ENCODE data around the gene CDC27.
"Not testable (repeated sequence)": the region's sequence is repeated elsewhere in the genome, so short reads cannot be mapped to it uniquely, and the experiment has no call there.

The CDC27 gene

GRCh38 chr17:47135235-47135634 lies 53.9 kb downstream of the CDC27 start:
- WGBS = 97% methylated on average over 1 of the region's 1 CpG
- H3K36me3 ChIP-seq (ENCODE audit: insufficient read depth, low read length) = peaks cover 68% of the 10 kb centered on the region

GRCh38 chr17:47134354-47134753 lies 54.7 kb downstream of the CDC27 start:
- not testable (repeated sequence) for H3K27me3 ChIP-seq (ENCODE audit: insufficient read depth, low read length); H3K9me3 ChIP-seq (ENCODE audit: insufficient read depth, low read depth, low read length); H3K27ac ChIP-seq (ENCODE audit: low read depth, low read length); H3K4me3 ChIP-seq (ENCODE audit: low read length); H3K4me1 ChIP-seq (ENCODE audit: insufficient read depth, low read length); H3K9ac ChIP-seq (ENCODE audit: low read depth, low read length)
- WGBS = 98% methylated on average over 5 of the region's 5 CpGs
- peaks cover 66% of the 10 kb centered on the region for H3K36me3 ChIP-seq (ENCODE audit: insufficient read depth, low read length)

More at GRCh38 chr17:47135235-47135634, 53.9 kb downstream of the CDC27 start:
- Histone ChIP-seq H3K9ac (ENCODE audit: low read depth, low read length) (no peak overlapping the region), H3K9me3 (ENCODE audit: insufficient read depth, low read depth, low read length) (no peaks in the 10 kb centered on the region), H3K4me1 (ENCODE audit: insufficient read depth, low read length) (no peaks in the 10 kb centered on the region), H3K27me3 (ENCODE audit: insufficient read depth, low read length) (no peaks in the 10 kb centered on the region), H3K27ac (ENCODE audit: low read depth, low read length) (no peak overlapping the region), H3K4me3 (ENCODE audit: low read length) (no peak overlapping the region)

GRCh38 chr17:47131761-47132160 lies 57.3 kb downstream of the CDC27 start:
- Histone ChIP-seq H3K4me1 (ENCODE audit: insufficient read depth, low read length) (no peaks in the 10 kb centered on the region), H3K9me3 (ENCODE audit: insufficient read depth, low read depth, low read length) (no peaks in the 10 kb centered on the region), H3K4me3 (ENCODE audit: low read length) (no peak overlapping the region), H3K9ac (ENCODE audit: low read depth, low read length) (no peak overlapping the region), H3K36me3 (ENCODE audit: insufficient read depth, low read length) (peaks cover 68% of the 10 kb centered on the region), H3K27me3 (ENCODE audit: insufficient read depth, low read length) (no peaks in the 10 kb centered on the region), H3K27ac (ENCODE audit: low read depth, low read length) (no peak overlapping the region)
- WGBS = 65% methylated on average over 3 of the region's 3 CpGs

- 96% methylated on average over 3 of the region's 3 CpGs for WGBS
- not testable (repeated sequence) for H3K9ac ChIP-seq (ENCODE audit: low read depth, low read length); H3K27ac ChIP-seq (ENCODE audit: low read depth, low read length); H3K27me3 ChIP-seq (ENCODE audit: insufficient read depth, low read length); H3K4me1 ChIP-seq (ENCODE audit: insufficient read depth, low read length); H3K9me3 ChIP-seq (ENCODE audit: insufficient read depth, low read depth, low read length); H3K4me3 ChIP-seq (ENCODE audit: low read length)
- peaks cover 76% of the 10 kb centered on the region for H3K36me3 ChIP-seq (ENCODE audit: insufficient read depth, low read length)
Observed at GRCh38 chr17:47126835-47127234, 62.3 kb downstream of the CDC27 start.

GRCh38 chr17:47123262-47123661 lies 65.8 kb downstream of the CDC27 start:
- not testable (repeated sequence) for H3K27ac ChIP-seq (ENCODE audit: low read depth, low read length); H3K9me3 ChIP-seq (ENCODE audit: insufficient read depth, low read depth, low read length); H3K9ac ChIP-seq (ENCODE audit: low read depth, low read length); H3K27me3 ChIP-seq (ENCODE audit: insufficient read depth, low read length); H3K4me3 ChIP-seq (ENCODE audit: low read length)
- peaks cover 73% of the 10 kb centered on the region for H3K36me3 ChIP-seq (ENCODE audit: insufficient read depth, low read length)
- 98% methylated on average over 2 of the region's 2 CpGs for WGBS
- peaks cover 21% of the 10 kb centered on the region for H3K4me1 ChIP-seq (ENCODE audit: insufficient read depth, low read length)

GRCh38 chr17:47120521-47121095 lies 68.5 kb downstream of the CDC27 start:
- no peak overlapping the region for H3K27ac ChIP-seq (ENCODE audit: low read depth, low read length)
- peaks cover 51% of the 10 kb centered on the region for H3K36me3 ChIP-seq (ENCODE audit: insufficient read depth, low read length)

GRCh38 chr17:47119746-47120520 lies 69.2 kb downstream of the CDC27 start:
- WGBS = 53% methylated on average over 2 of the region's 2 CpGs
- H3K4me1 ChIP-seq (ENCODE audit: insufficient read depth, low read length) = peaks cover 21% of the 10 kb centered on the region
- no peaks in the 10 kb centered on the region for H3K27me3 ChIP-seq (ENCODE audit: insufficient read depth, low read length)
- peak overlapping the region; percentile 32; the same call in 1 of the 2 replicates for H3K27ac ChIP-seq (ENCODE audit: low read depth, low read length)
- peaks cover 50% of the 10 kb centered on the region for H3K36me3 ChIP-seq (ENCODE audit: insufficient read depth, low read length)
- no peak overlapping the region for H3K9ac ChIP-seq (ENCODE audit: low read depth, low read length)
- no peaks in the 10 kb centered on the region for H3K9me3 ChIP-seq (ENCODE audit: insufficient read depth, low read depth, low read length)
- H3K4me3 ChIP-seq (ENCODE audit: low read length) = no peak overlapping the region

More at GRCh38 chr17:47120521-47121095, 68.5 kb downstream of the CDC27 start:
- WGBS = 93% methylated on average over 5 of the region's 5 CpGs
- H3K9me3 ChIP-seq (ENCODE audit: insufficient read depth, low read depth, low read length) = no peaks in the 10 kb centered on the region
- H3K4me1 ChIP-seq (ENCODE audit: insufficient read depth, low read length) = peaks cover 21% of the 10 kb centered on the region
- no peaks in the 10 kb centered on the region for H3K27me3 ChIP-seq (ENCODE audit: insufficient read depth, low read length)
- H3K4me3 ChIP-seq (ENCODE audit: low read length) = no peak overlapping the region
- H3K9ac ChIP-seq (ENCODE audit: low read depth, low read length) = no peak overlapping the region

- peaks cover 21% of the 10 kb centered on the region for H3K4me1 ChIP-seq (ENCODE audit: insufficient read depth, low read length)
- H3K9ac ChIP-seq (ENCODE audit: low read depth, low read length) = no peak overlapping the region
- no peak overlapping the region for H3K27ac ChIP-seq (ENCODE audit: low read depth, low read length)
- H3K27me3 ChIP-seq (ENCODE audit: insufficient read depth, low read length) = no peaks in the 10 kb centered on the region
- peaks cover 34% of the 10 kb centered on the region for H3K36me3 ChIP-seq (ENCODE audit: insufficient read depth, low read length)
- no peak overlapping the region for H3K4me3 ChIP-seq (ENCODE audit: low read length)
- WGBS = 100% methylated on average over 2 of the region's 3 CpGs
- H3K9me3 ChIP-seq (ENCODE audit: insufficient read depth, low read depth, low read length) = no peaks in the 10 kb centered on the region
Observed at GRCh38 chr17:47117386-47117785, 71.7 kb downstream of the CDC27 start.

- WGBS = 96% methylated on average over 7 of the region's 7 CpGs
- no peak overlapping the region for H3K9ac ChIP-seq (ENCODE audit: low read depth, low read length)
- no peaks in the 10 kb centered on the region for H3K9me3 ChIP-seq (ENCODE audit: insufficient read depth, low read depth, low read length)
- no peaks in the 10 kb centered on the region for H3K4me1 ChIP-seq (ENCODE audit: insufficient read depth, low read length)
- H3K27ac ChIP-seq (ENCODE audit: low read depth, low read length) = no peak overlapping the region
- no peak overlapping the region for H3K4me3 ChIP-seq (ENCODE audit: low read length)
- no peaks in the 10 kb centered on the region for H3K36me3 ChIP-seq (ENCODE audit: insufficient read depth, low read length)
- H3K27me3 ChIP-seq (ENCODE audit: insufficient read depth, low read length) = no peaks in the 10 kb centered on the region
Observed at GRCh38 chr17:47106130-47106529, 83.0 kb downstream of the CDC27 start.

- H3K4me1 ChIP-seq (ENCODE audit: insufficient read depth, low read length); H3K9ac ChIP-seq (ENCODE audit: low read depth, low read length); H3K36me3 ChIP-seq (ENCODE audit: insufficient read depth, low read length); H3K4me3 ChIP-seq (ENCODE audit: low read length); H3K27me3 ChIP-seq (ENCODE audit: insufficient read depth, low read length); H3K9me3 ChIP-seq (ENCODE audit: insufficient read depth, low read depth, low read length); H3K27ac ChIP-seq (ENCODE audit: low read depth, low read length): not testable (repeated sequence)
- 90% methylated on average over 1 of the region's 1 CpG for WGBS
Observed at GRCh38 chr17:47105246-47105645, 83.8 kb downstream of the CDC27 start.

GRCh38 chr17:47102914-47103313 lies 86.2 kb downstream of the CDC27 start:
- H3K4me3 ChIP-seq (ENCODE audit: low read length) = no peak overlapping the region
- H3K27me3 ChIP-seq (ENCODE audit: insufficient read depth, low read length) = no peaks in the 10 kb centered on the region
- H3K36me3 ChIP-seq (ENCODE audit: insufficient read depth, low read length) = no peaks in the 10 kb centered on the region
- WGBS = 95% methylated on average over 4 of the region's 4 CpGs
- no peaks in the 10 kb centered on the region for H3K4me1 ChIP-seq (ENCODE audit: insufficient read depth, low read length)
- H3K9ac ChIP-seq (ENCODE audit: low read depth, low read length) = no peak overlapping the region
- H3K9me3 ChIP-seq (ENCODE audit: insufficient read depth, low read depth, low read length) = no peaks in the 10 kb centered on the region
- H3K27ac ChIP-seq (ENCODE audit: low read depth, low read length) = no peak overlapping the region

Data from HUES64 (cell line).